ENCODE measurements around the gene LACTB.
"Not testable (repeated sequence)": the region's sequence is repeated elsewhere in the genome, so short reads cannot be mapped to it uniquely, and the experiment has no call there.

Gene LACTB

DNA sequence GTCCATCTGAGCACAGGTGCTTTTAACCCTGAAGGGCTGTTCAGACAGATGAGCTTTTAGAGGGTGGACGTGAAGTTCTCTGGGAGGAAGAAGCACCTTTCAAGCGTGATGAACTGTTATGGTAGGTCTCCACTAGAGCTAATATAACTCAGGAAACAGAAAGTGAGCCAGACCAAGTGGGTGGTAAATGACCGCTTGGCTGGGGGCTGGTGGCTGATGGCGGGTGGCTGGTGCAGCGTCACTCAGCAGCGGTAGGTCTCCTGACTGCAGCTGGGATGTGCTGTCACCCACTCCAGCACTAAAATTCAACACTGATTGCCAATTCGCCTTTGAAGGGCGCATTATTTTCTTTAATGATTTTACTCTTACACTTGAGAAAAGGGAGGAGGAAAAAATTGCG is 31.2 kb upstream of the LACTB start:
- DNase-seq: no peak

DNA sequence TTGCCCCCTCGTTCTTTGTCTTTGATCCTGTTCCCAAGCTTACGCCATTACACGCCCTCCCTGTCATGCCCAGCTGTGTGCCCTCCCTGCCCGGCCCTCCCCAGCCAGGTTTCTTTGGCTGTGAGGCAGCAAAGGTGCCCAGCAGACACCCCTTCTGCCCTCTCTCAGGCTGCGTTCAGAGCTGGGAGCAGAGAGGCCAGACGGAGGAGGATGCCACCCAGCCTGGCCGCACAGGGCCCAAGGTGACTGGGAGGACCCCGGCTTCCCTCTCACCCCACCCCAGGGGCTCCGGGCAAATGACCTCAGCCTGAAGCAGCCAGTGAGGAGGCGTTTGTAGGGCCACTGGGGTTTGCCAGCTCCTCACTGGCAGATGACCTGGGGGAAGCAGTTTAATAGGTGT is 30.8 kb upstream of the LACTB start:
- no peak for DNase-seq

DNA sequence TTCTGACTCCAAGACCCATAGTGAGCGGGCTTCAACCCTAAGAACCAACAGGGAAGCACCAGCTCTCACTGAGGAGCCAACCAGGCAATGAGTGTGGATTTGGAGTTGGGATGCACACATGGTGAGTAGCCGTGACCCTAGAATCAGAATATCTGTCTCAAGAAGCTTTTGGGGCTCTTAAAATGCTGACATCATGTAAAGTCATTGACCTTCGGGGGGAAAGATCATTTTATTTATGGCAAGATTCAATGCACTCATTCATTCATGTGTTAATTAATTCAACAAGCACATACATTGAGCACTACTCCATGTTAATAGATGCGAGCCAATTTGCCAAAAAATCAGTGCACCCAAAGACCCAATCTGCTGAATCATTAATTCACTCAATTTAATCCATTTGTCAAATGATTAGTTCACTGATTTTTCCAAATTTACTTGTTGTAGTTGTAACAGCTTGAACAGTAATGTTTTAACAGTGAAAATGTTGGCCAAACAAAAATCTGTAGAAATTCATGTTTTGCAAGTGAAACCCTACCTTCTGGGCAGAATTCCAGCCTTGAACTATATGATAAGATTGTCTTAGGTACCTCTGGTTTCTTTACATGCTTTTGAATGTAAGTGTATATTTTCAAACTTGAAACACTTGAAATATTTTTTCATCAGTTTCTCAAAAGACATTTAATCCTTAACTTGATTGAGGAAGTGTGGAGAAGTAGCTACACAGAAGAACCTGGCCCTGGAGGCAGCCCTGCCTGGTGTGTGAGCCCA is 29.8 kb upstream of the LACTB start:
- no peak for DNase-seq

DNA sequence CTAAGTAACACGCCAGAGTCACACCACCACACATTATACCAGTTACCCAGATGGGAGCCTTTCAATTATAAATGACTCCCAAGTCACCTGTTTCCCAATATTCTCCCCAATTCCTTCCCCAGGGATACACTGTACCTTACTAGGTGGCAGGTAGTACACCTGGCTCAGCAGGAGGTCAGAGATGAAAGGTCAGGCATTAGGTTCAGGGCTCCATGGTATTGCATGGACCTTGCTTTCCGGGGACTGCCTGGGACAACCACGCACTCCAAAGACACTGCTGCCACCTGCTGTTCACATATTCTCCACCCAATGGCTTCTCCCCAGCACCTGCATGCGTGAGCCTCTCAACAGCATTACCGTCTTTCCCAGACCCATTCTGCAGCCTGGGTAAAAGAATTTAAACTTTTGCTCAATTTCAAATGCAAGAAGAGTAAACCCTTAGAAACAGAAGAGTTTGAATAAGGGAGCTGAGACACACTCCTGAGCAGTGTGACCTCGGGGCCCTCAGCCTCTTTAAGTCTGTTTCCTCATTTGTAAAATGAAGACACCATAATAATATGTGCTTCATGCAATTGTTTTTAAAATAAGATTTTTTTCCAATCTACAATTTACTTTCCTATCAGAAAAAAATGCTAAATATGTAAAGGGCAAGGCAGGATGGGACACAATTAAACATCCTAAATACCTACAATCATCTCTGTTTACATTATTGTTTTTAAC is 28.0 kb upstream of the LACTB start:
- peak; percentile 60 to 68 for DNase-seq

DNA sequence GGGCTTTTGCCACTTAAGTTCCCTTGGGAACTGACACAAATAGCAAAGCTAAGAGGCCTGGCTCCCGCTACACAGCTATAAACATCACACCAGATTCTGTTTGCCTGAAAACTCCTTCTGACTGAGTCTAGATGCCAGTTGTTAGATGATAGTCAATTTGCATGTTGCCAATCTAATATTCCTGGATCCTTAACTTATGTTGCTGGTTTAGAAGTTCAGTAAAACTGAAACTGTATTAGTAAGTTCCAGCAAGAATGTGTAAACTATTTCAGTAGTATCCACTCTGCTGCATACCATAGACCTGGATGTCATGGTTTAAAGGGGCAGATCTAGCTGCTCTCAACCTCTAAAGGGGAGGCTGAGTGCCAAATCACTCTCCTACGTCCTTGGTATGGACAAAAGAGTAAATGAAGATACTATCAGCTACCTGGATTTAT is 27.1 kb upstream of the LACTB start:
- no peak for DNase-seq

DNA sequence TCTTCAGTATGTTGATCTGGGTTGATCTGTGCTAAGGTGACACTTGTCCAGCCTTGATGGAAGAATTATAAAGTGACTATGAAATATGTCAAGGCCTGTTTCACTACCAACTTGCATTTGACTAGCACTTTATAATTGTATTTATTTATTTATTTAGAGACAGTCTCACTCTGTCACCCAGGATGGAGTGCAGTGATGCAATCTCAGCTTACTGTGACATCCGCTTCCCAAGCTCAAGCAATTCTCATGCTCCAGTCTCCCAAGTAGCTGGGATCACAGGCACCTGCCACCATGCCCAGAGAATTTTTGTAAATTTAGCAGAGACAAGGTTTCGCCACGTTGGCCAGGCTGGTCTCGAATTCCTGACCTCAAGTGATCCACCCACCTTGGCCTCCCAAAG is 25.5 kb upstream of the LACTB start:
- no peak for DNase-seq

DNA sequence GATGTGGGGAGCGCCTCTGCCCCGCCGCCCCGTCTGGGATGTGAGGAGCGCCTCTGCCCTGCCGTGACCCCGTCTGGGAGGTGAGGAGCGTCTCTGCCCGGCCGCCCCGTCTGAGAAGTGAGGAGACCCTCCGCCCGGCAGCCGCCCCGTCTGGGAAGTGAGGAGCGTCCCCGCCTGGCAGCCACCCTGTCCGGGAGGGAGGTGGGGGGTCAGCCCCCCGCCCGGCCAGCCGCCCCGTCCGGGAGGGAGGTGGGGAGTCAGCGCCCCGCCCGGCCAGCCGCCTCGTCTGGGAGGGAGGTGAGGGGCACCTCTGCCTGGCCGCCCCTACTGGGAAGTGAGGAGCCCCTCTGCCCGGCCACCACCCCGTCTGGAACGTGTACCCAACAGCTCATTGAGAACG is 22.8 kb upstream of the LACTB start:
- not testable (repeated sequence) for DNase-seq

DNA sequence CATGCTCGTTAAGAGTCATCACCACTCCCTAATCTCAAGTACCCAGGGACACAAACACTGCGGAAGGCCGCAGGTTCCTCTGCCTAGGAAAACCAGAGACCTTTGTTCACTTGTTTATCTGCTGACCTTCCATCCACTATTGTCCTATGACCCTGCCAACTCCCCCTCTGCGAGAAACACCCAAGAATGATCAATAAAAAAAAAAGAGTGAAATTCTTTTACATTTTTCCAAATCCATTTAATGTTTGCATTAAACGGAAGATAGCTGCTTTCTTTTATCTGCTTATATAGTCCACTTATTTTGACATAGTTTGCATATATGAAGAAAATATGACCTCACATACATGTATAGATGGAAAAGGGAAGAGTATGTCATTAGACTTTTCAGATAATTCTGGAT is 22.1 kb upstream of the LACTB start:
- DNase-seq: not testable (repeated sequence)

DNA sequence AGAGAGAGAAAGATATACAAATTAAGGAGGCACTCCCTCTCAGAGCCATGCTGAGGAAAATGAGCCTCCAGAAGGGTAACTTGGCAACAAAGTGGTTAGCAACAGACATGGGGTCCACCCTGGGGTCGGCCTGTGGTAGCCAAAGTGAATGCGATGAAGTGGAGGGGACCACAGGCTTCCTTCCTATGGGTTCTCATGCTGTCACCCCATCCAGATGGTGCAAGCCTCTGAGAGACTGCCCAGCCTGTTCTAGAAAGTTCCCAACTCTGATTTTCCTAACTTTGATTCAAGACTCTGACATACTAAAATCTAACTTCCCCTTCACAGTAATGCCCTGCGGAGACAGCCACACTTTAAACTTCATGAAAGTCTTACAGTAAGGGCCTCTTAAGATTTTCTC is 18.2 kb upstream of the LACTB start:
- no peak for DNase-seq

DNA sequence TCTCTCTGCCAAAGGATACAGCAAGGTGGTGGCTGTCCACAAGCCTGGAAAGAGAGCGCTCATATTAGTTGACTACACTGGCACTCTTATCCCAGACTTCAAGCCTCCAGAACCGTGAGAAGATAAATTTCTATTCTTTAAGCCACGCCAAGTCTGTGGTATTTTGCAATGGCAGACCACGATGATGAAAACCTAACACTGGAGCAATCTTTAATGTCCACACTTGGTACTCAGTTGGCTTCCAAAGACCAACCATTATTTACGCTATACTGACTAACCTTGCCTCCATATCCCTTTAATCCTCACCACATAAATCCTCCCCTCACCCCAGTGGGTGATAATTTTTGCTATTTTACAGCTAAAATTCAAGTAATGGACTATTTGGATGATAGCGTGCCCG is 16.9 kb upstream of the LACTB start:
- DNase-seq: peak; percentile 43 to 50

DNA sequence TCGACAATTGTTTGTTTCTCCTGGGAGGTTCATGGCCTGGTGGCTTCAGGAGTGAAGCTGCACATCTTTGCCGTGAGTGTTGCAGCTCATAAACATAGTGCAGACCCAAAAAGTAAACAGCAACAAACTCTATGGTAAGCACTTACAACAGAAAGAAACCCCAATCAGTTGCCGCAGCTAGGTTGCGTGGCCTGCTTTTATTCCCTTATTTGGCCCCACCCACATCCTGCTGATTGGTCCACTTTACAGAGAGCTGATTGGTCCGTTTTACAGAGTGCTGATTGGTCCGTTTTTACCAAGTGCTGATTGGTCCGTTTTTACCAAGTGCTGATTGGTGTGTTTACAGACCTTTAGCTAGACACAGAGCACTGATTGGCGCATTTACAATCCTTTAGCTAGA is 16.3 kb upstream of the LACTB start:
- DNase-seq: not testable (repeated sequence)

DNA sequence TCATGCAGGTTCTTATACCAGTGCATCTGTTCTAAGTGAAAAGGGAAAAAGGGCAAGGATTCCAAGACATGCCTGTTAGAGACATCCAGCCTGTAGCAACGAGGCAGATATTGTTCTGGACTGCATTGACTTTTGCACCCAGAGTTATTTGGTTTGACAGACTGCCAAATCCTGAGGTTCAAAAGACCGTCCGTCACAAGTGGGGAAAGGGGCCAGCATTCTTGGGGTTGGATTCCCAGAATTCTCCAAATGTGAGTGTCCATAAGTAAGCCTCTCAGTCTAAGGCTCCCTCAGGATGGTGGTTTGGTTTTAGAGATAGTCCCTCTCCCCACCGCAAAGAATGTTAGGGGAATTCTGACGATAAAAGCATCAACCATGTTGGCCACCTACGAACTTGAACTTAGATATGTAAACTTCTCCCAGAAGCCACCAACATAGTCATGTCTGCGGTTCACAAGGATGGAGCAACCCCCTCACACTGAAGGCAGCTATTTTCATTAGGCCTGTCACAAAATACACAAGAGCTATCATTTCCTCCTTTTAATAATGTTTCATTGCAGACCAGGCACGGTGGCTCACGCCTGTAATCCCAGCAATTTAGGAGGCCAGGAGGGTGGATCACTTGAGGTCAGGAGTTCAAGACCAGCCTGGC is 13.6 kb upstream of the LACTB start:
- no peak for DNase-seq

DNA sequence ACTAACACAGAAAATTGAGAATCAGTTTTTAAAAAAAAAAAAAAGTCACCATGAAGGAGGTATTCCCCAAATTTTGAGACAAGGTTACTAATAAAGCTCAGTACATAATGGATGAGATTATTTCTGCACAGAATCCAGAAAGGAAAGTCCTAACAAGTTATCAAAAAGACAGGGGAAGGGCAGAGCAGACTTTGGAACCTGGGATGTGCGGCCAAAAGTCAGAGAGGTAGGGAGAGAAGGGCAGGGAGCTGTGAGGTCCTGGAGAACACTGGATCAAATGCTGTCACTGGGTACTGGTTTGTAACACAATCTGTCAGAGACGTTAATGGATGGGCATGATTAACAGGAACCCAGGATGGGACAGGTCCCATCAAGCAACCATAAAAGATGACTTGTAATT is 12.2 kb upstream of the LACTB start:
- no peak for DNase-seq

DNA sequence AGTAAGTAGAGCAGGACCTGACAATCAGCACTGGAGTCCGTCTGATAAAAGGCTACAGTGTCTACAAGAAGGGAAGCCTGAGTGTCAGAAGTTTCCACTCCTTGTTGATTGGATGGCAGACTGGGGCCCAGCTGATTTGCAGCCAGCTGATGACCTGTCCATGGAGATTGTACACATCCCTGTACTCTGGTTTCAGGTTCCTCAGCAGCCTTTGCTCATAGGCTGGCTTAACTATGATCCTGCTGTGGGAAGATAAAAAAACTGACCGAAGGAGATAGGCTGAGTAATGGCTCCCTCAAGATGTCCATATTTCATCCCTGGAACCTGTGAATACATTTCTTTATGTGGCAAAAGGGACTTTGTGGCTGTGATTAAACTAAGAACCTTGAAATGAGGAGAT is 11.7 kb upstream of the LACTB start:
- no peak for DNase-seq

DNA sequence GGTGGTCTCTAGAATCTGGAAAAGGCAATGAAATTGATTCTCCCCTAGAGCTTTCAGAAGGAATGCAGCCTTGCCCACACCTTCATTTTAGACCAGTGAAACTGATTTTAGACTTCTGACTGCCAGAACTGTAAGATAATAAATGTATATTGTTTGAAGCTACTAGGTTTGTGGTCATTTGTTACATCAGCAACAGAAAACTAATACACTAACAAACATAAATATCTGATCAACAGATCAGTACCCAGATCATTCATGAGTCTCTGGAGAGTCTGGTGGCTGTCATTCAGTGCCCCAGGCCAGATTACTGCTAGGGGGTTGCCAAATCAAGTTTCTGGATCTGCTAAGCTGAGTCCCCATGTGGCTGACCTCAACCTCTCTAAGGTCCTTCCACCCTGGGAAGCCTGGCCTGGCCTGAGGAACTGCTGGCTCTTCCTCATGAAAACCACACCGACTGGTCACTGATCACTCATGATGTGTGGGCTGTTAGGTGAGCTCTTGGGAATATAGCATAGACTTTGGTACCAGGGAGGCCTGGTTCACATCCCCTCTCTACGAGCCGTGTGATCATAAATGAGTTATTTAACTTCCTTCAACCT is 11.1 kb upstream of the LACTB start:
- no peak for DNase-seq

DNA sequence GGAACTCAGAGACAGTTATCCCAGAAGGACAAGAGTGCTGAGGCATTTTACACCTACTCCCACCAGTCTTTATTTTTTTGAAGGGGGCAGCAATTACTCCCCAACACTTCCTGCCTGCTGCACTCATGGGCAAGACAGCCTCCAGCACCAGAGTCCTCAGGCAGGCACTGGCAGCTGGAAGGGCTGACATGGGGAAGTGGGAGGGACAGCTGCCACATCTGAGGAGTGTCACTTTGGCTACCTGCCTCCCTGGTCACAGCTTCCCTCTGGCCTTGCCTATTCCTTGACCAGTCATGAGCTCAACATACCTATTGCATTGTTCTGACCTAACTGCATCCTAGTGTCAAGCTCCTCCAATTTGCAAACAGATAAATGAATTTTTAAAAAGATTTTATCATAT is 10.2 kb upstream of the LACTB start:
- DNase-seq: no peak

DNA sequence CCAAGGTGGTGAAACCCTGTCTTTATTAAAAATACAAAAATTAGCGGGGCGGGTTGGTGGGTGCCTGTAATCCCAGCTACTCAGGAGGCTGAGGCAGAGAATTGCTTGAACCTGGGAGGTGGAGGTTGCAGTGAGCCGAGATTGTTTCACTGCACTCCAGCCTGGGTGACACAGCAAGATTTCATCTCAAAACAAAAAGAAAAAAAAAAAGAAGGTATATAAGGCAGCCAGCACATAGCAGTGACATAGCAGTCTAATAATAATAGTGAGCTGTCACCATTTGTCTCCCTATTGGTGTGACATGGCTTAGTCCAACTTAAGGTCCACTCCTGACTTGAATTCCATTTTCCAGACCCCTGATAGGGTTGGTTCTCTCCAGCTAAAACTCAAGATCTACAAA is 8.8 kb upstream of the LACTB start:
- DNase-seq: no peak

DNA sequence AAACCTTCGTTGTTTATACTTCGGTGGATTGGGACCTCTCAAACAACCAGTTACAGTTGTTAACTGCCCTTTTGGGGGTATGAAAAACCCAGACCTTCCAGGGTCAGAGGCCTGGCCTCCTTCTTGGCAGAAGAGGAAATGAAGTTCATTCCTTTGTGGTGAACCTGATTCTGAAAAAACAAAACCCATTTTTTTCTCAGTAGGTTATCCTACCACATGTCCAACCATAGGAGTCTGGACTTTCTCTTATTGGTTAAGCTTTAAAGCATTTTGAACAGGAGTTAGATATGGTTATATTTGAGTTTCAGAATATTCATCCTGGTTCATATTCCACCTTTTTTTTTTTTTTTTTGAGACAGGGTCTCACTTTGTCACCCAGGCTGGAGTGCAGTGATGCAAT is 7.2 kb upstream of the LACTB start:
- no peak for DNase-seq

DNA sequence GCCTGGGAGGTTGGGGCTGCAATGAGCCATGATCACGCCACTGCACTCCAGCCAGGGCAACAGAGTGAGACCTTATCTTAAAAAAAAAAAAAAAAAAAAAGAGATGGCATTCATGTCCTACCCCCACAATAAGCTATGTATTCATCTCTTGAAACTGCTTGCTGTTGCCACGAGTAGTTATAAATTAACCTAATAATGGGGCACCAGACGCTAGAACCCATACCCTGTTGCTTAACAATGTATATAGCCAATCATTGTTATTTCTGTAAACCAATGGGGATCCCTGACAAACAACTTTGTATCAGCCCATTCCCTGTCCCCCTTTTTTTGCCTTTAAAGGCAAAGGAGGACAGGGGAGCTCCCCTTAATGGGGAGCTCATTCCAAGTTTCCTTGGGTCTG is 2.8 kb upstream of the LACTB start:
- no peak for DNase-seq

DNA sequence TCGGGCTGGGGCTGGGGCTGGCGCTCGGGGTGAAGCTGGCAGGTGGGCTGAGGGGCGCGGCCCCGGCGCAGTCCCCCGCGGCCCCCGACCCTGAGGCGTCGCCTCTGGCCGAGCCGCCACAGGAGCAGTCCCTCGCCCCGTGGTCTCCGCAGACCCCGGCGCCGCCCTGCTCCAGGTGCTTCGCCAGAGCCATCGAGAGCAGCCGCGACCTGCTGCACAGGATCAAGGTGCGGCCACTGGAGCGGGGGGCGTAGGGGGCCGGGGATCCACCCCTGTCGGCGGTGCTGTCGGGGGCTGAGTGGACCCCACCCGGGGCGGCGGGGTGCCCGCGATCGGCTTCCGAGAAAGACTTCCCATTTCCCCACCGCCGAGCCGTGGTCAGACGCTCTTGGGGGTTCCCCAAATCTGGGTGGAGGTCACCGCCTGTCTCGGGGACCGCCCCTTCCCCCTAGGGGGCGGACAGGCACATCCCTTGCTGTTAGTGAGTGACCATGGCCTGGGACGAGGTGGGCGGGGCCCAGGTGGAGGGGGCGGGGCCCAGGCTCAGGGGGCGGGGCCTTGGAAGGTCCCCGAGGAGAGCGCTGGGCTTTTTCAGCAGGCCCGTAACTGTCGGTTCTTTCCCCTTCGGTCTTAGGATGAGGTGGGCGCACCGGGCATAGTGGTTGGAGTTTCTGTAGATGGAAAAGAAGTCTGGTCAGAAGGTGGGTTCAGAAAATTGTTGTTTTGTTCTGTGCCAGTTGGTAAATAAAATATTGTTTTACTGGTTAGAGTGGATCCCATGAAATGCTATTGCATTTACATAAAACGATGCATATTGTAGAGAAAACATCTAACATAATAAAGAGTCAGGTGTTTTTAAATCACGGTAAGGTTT is 578 bp downstream of the LACTB start:
- peak; percentile 78 to 84 for DNase-seq

DNA sequence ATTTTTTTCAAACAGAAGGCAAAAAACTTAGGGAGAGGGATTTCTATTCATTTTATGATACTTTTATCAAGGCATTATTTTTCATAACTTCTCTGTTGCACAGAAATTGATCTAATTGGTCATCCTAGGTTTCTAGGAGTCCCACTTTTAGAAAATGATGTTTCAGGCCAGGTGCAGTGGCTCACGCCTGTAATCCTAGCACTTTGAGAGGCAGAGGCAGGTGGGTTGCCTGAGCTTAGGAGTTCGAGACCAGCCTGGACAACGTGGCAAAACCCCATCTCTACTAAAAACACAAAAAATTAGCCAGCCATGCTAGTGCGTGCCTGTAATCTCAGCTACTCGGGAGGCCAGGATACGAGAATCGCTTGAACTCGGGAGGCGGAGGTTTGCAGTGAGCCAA is 2.8 kb downstream of the LACTB start:
- DNase-seq: no peak

DNA sequence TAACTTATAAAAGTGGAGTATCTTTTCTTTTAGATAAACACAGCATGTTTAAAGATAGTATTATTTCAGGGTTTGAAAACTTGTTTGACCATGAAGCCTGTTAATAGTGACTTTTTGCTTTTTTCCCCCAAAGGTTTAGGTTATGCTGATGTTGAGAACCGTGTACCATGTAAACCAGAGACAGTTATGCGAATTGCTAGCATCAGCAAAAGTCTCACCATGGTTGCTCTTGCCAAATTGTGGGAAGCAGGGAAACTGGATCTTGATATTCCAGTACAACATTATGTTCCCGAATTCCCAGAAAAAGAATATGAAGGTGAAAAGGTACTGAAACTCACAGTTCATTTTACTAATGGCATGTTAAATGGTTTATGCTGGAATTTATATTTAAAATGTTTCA is 5.1 kb downstream of the LACTB start:
- no peak for DNase-seq

DNA sequence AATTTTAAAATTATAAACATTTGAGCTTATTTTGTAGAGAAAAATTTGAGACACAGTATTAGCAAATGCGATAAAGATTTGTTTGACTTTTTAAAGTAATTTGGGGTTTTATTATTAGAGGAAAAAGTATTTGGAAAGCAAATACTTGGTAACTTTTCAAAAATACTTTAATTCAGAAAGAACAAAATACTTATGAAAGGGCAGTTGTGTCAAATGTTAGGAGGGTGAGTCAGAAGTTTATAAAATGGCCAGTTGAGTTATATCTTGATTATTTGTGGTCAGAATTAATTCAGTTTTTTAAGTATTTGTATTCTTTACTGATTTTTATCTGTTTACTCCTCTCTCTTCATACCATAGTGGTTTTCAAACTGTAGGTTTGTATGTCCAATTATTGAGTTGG is 12.1 kb downstream of the LACTB start:
- no peak for DNase-seq

All from AML-193 (cell line).